ENCODE measurements around the gene TAF5L. TPM values are rescaled to one million over a fixed set of nuclear protein-coding genes. Genes with fewer than 3 reads are reported as not detected.

TAF5L gene
- total RNA-seq, 4 donors from 2014 or later: 7.5 to 15.7 (median 9.4) TPM

DNA sequence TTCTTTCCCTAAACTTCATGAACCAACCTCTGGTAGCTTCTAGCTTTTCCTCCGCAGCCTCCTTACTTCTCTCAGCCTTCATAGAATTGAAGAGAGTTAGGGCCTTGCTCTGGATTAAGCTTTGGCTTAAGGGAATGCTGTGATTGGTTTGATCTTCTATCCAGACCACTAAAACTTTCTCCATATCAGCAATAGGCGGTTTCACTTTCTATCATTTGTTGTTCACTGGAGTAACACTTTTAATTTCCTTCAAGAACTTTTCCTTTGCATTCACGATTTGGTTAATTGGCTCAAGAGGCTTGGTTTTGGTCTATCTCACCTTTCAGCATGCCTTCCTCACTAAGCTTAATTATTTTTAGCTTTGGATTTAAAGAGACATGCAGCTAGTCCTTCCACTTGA is 5.2 kb upstream of the TAF5L start:
- H3K4me3 ChIP-seq (ENCODE audit: low read depth, poor library complexity, severe bottlenecking): no peak overlapping the region
- intact Hi-C loops (cut with DNase I; ENCODE audit: low total_unique reads): no loop called here
- DNase-seq (ENCODE audit: low spot score in 2 of 2): no peak
- TF ChIP-seq, protein P1, sequence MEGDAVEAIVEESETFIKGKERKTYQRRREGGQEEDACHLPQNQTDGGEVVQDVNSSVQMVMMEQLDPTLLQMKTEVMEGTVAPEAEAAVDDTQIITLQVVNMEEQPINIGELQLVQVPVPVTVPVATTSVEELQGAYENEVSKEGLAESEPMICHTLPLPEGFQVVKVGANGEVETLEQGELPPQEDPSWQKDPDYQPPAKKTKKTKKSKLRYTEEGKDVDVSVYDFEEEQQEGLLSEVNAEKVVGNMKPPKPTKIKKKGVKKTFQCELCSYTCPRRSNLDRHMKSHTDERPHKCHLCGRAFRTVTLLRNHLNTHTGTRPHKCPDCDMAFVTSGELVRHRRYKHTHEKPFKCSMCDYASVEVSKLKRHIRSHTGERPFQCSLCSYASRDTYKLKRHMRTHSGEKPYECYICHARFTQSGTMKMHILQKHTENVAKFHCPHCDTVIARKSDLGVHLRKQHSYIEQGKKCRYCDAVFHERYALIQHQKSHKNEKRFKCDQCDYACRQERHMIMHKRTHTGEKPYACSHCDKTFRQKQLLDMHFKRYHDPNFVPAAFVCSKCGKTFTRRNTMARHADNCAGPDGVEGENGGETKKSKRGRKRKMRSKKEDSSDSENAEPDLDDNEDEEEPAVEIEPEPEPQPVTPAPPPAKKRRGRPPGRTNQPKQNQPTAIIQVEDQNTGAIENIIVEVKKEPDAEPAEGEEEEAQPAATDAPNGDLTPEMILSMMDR (IDR thresholded peaks at IDR 0.05): no peak
- TF ChIP-seq POLR2A (IDR thresholded peaks at IDR 0.05): no peak
- 78 to 80% methylated on average over 3 of the region's 3 CpGs for WGBS, 2 donors

GRCh38 chr1:229629261-229629660 is 3.3 kb upstream of the TAF5L start:
- no peak for TF ChIP-seq POLR2A (IDR thresholded peaks at IDR 0.05)
- TF ChIP-seq, protein P1 (IDR thresholded peaks at IDR 0.05): no peak
- intact Hi-C loops (cut with DNase I; ENCODE audit: low total_unique reads): no loop called here
- H3K4me3 ChIP-seq (ENCODE audit: low read depth, poor library complexity, severe bottlenecking): no peak overlapping the region
- no peak for DNase-seq (ENCODE audit: low spot score in 2 of 2)
- WGBS, 2 donors: 89% methylated on average over 2 of the region's 2 CpGs

DNA sequence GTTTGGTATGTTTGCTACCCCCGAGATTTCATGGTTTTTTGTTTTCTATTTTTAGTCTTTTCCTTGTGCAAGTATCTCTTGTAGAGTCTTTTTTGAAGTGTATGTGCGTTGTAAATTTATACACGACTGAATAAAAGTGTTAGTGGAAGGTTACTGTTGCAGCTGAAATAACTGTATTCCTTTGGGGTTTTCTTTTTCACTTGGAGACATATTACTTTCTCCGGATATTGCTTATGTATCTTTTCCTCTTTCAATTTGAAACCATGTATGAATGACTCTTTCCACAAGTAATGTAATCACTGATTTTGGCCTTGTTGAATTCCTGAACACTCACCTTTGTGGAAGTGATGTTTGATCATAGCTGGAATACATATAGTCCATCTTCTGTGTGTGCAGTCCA is 1.1 kb upstream of the TAF5L start:
- intact Hi-C loops (cut with DNase I; ENCODE audit: low total_unique reads): no loop called here
- TF ChIP-seq, protein P1 (IDR thresholded peaks at IDR 0.05): no peak
- TF ChIP-seq POLR2A (IDR thresholded peaks at IDR 0.05): no peak
- WGBS, 2 donors: 6 to 8% methylated on average over 4 of the region's 4 CpGs
- no peak for DNase-seq (ENCODE audit: low spot score in 2 of 2)
- H3K4me3 ChIP-seq (ENCODE audit: low read depth, poor library complexity, severe bottlenecking): no peak overlapping the region

DNA sequence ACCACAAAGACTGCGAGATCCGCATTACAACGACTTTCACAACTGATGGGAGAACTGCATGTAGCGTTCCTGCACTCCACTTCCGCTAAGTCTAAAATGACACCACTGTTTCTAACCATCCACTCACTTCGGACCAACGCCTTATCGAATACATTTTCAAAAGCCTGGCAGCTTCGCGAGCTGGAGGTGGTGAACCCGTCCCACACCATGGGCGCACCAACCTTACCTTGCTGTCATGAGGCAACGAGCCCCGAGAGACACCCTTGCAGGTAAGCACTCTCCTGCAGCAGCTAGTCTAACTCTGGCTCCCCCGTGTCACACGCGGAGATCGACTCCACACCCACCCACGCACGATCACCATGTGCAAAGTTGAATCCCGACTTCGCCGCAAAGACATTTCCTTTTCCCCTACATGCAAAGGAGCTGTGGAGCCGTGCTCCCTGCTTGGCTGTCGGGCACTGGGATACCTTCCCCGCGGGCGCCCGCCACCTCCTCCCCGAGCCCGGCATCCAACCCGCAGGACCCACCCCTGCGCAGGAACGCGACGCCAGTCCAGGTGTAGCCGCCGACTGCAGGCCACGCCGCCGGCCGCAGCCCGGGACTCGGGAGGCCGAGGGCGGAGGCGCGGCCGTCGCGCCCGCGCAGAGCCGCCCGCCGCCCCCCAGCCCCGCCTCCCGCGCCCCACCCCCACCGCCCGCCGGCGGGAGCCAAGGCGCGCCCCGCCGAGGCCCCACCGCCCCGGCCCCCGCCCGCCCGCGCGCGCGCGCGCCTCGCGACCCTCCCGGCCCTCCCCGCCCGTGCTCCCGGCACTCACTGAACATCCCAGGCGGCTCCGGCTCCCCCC is 629 bp downstream of the TAF5L start:
- DNase-seq (ENCODE audit: low spot score in 2 of 2): peak; percentile 24 to 88
- 0% methylated on average over 32 to 51 of the region's 86 CpGs for WGBS, 2 donors
- intact Hi-C loops (cut with DNase I; ENCODE audit: low total_unique reads): no loop called here
- TF ChIP-seq, protein P1 (IDR thresholded peaks at IDR 0.05): no peak
- TF ChIP-seq POLR2A (IDR thresholded peaks at IDR 0.05): no peak
- H3K4me3 ChIP-seq (ENCODE audit: low read depth, poor library complexity, severe bottlenecking): peak overlapping the region; percentile 92

DNA sequence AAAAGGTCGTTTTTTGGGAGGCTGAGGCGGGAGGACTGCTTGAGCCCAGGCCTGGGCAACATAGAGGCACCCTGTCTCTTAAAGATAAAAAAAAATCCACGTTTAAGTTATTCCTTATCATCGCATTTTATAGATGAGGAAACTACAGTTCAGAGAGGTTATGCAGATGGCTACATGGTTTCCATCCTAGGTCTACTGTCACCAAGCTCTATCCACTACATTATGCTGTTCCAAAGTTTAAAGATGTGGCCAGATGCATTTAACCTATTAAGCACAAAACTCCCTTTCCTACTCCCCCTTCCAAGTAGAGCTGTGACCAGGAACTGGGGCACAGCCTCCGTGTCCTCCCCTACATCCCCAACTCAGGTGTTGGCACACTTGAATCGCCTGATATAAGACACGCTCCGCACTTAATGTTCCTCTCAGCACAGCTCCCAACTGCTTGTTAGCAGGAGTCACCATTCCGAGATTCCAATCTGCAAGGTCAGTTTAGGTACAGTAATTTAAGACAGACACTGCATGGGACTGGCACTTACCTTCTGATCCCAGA is 1.3 kb downstream of the TAF5L start:
- DNase-seq (ENCODE audit: low spot score in 2 of 2): no peak
- TF ChIP-seq, protein P1 (IDR thresholded peaks at IDR 0.05): no peak
- no peak for TF ChIP-seq POLR2A (IDR thresholded peaks at IDR 0.05)
- peak overlapping the region; percentile 71 for H3K4me3 ChIP-seq (ENCODE audit: low read depth, poor library complexity, severe bottlenecking)
- intact Hi-C loops (cut with DNase I; ENCODE audit: low total_unique reads): no loop called here
- 42 to 43% methylated on average over 9 of the region's 9 CpGs for WGBS, 2 donors
